Measurements from ENCODE around the gene EXOC6. TPM values are rescaled to one million over a fixed set of nuclear protein-coding genes. Genes with fewer than 3 reads are reported as not detected.
"Not testable (repeated sequence)": the region's sequence is repeated elsewhere in the genome, so short reads cannot be mapped to it uniquely, and the experiment has no call there.

Gene EXOC6
- total and polyA plus RNA-seq, 7 donors: 7.4 to 27.8 (median 14.4) TPM

- DNase-seq (no peak), ATAC-seq (no peak)
- H3K36me3 ChIP-seq (ENCODE audit: insufficient read depth in 1 of 2, low read depth in 1 of 2): peaks cover 4 to 43% of the 10 kb centered on the region in 2 donors
- intact Hi-C loops (cut with DNase I): no loop called here
- WGBS, 3 donors: 94 to 100% (median 98%) methylated on average over 3 of the region's 3 CpGs
- no peaks in the 10 kb centered on the region for H3K4me1 ChIP-seq
- no peak for TF ChIP-seq CTCF (IDR thresholded peaks at IDR 0.05)
- no peaks in the 10 kb centered on the region for H3K9me3 ChIP-seq
- H3K4me3 ChIP-seq: no peak overlapping the region
- H3K27me3 ChIP-seq (ENCODE audit: insufficient read depth in 3 of 3, low read length in 2 of 3): no peaks in the 10 kb centered on the region
- H3K27ac ChIP-seq: no peak overlapping the region
These were observed 53.5 kb downstream of the EXOC6 start for GRCh38 chr10:92901819-92902251.

GRCh38 chr10:92903633-92904032 is 55.3 kb downstream of the EXOC6 start:
- H3K4me1 ChIP-seq: no peaks in the 10 kb centered on the region
- intact Hi-C loops (cut with DNase I): no loop called here
- 96 to 100% (median 97%) methylated on average over 1 of the region's 1 CpG for WGBS, 3 donors
- ATAC-seq (no peak), DNase-seq (no peak)
- H3K9me3 ChIP-seq: no peaks in the 10 kb centered on the region
- H3K36me3 ChIP-seq (ENCODE audit: insufficient read depth in 1 of 2, low read depth in 1 of 2): peaks cover 0 to 36% of the 10 kb centered on the region in 2 donors
- no peak for TF ChIP-seq CTCF (IDR thresholded peaks at IDR 0.05)
- H3K4me3 ChIP-seq: no peak overlapping the region
- H3K27ac ChIP-seq: no peak overlapping the region
- no peaks in the 10 kb centered on the region for H3K27me3 ChIP-seq (ENCODE audit: insufficient read depth in 3 of 3, low read length in 2 of 3)

GRCh38 chr10:92907280-92907679 is 59.0 kb downstream of the EXOC6 start:
- intact Hi-C loops (cut with DNase I): no loop called here
- H3K36me3 ChIP-seq (ENCODE audit: insufficient read depth in 1 of 2, low read depth in 1 of 2): peaks cover 0 to 35% of the 10 kb centered on the region in 2 donors
- no peaks in the 10 kb centered on the region for H3K4me1 ChIP-seq
- H3K9me3 ChIP-seq: no peaks in the 10 kb centered on the region
- no peaks in the 10 kb centered on the region for H3K27me3 ChIP-seq (ENCODE audit: insufficient read depth in 3 of 3, low read length in 2 of 3)
- H3K27ac ChIP-seq: no peak overlapping the region
- 97 to 98% (median 98%) methylated on average over 4 of the region's 4 CpGs for WGBS, 3 donors
- DNase-seq (no peak), ATAC-seq (no peak)
- H3K4me3 ChIP-seq: no peak overlapping the region
- TF ChIP-seq CTCF (IDR thresholded peaks at IDR 0.05): no peak

- H3K9me3 ChIP-seq; intact Hi-C loops (cut with DNase I); H3K4me3 ChIP-seq; H3K4me1 ChIP-seq; H3K27me3 ChIP-seq (ENCODE audit: insufficient read depth in 3 of 3, low read length in 2 of 3); DNase-seq; ATAC-seq; H3K27ac ChIP-seq: not testable (repeated sequence)
- 53 to 88% (median 64%) methylated on average over 3 to 4 of the region's 4 CpGs for WGBS, 3 donors
- peaks cover 0 to 28% of the 10 kb centered on the region in 2 donors for H3K36me3 ChIP-seq (ENCODE audit: insufficient read depth in 1 of 2, low read depth in 1 of 2)
These were observed 64.3 kb downstream of the EXOC6 start for GRCh38 chr10:92912631-92913030.

GRCh38 chr10:92913973-92914372 is 65.7 kb downstream of the EXOC6 start:
- no peaks in the 10 kb centered on the region for H3K27me3 ChIP-seq (ENCODE audit: insufficient read depth in 3 of 3, low read length in 2 of 3)
- no peak for DNase-seq
- H3K4me1 ChIP-seq: no peaks in the 10 kb centered on the region
- H3K4me3 ChIP-seq: no peak overlapping the region
- no peak for TF ChIP-seq CTCF (IDR thresholded peaks at IDR 0.05)
- no peaks in the 10 kb centered on the region for H3K9me3 ChIP-seq
- peaks cover 0 to 32% of the 10 kb centered on the region in 2 donors for H3K36me3 ChIP-seq (ENCODE audit: insufficient read depth in 1 of 2, low read depth in 1 of 2)
- no peak for ATAC-seq
- intact Hi-C loops (cut with DNase I): no loop called here
- 77 to 82% (median 81%) methylated on average over 6 of the region's 6 CpGs for WGBS, 3 donors
- H3K27ac ChIP-seq: no peak overlapping the region

All from psoas muscle (tissue), 8 donors.